Panc1 (cell line): Measurements from ENCODE around the gene APLN. TPM values are rescaled to one million over a fixed set of nuclear protein-coding genes. Genes with fewer than 3 reads are reported as not detected.

Experiments
- ATAC-seq: fragments of 200-7000 bp; cut with Tn5 transposase; 2 replicates; pipeline ENCODE4 v1.9.1; 2020; ENCODE audit warnings: mild to moderate bottlenecking, moderate library complexity
- BruUV-seq: library from RNA; stranded (reverse); fragments of 400-500 nt; replicated peaks from 2 replicates; lab custom pipeline; 2021; lab: Mats Ljungman, UMichigan
- CTCF ChIA-PET: fragments of 300-600 bp; sonication (Branson Sonifier 250); formaldehyde crosslinking; loops from one replicate; lab custom pipeline; 2022; ENCODE audit warnings: antibody characterized with exemption; lab: Charles Lee
- POLR2A ChIA-PET: fragments of 300-600 bp; sonication (Branson Sonifier 250); formaldehyde crosslinking; loops from one replicate; lab custom pipeline; 2022; ENCODE audit warnings: antibody characterized with exemption; lab: Charles Lee
- DNase-seq: peaks from one replicate; pipeline ENCODE4 v3.0.0-alpha.2; 2010; ENCODE audit warnings: low read depth, low spot score
- H3K27ac ChIP-seq: 2 replicates; pipeline ENCODE4 v1.5.1; 2011; ENCODE audit warnings: mild to moderate bottlenecking, low read length, inconsistent platforms
- H3K27me3 ChIP-seq: fragments of 200-500 bp; sonication (Bioruptor generic); 2 replicates; pipeline ENCODE4 v1.6.0; 2014; ENCODE audit warnings: low read length, inconsistent platforms; ENCODE audit not compliant: control insufficient read depth, insufficient read depth
- H3K36me3 ChIP-seq: fragments of 200-500 bp; sonication (Bioruptor generic); 2 replicates; pipeline ENCODE4 v1.5.1; 2014; ENCODE audit warnings: inconsistent platforms, mild to moderate bottlenecking, low read length, moderate library complexity; ENCODE audit not compliant: control insufficient read depth, insufficient read depth
- H3K4me1 ChIP-seq: 2 replicates; pipeline ENCODE4 v1.5.1; 2011; ENCODE audit warnings: inconsistent platforms, mild to moderate bottlenecking, low read length, moderate library complexity; ENCODE audit not compliant: control insufficient read depth, insufficient read depth
- H3K4me3 ChIP-seq, 2 experiments: 2 replicates each; pipeline ENCODE4 v1.5.1; 2011 to 2012; ENCODE audit warnings: low read depth in 2 of 2, low read length in 2 of 2, mild to moderate bottlenecking in 2 of 2, inconsistent platforms in 1 of 2, moderate library complexity in 1 of 2
- H3K9me3 ChIP-seq: fragments of 200-500 bp; sonication (Bioruptor generic); 2 replicates; pipeline ENCODE4 v1.5.1; 2014; ENCODE audit warnings: low read depth, mild to moderate bottlenecking, inconsistent platforms, low read length, moderate library complexity; ENCODE audit not compliant: control insufficient read depth, insufficient read depth
- POLR2AphosphoS5 ChIP-seq: IDR thresholded peaks from 2 replicates; pipeline ENCODE4 v1.6.1; 2012; ENCODE audit warnings: mild to moderate bottlenecking, low read depth, low read length, moderate library complexity
- SIN3A ChIP-seq: IDR thresholded peaks from 2 replicates; pipeline ENCODE4 v1.6.1; 2012; ENCODE audit warnings: low read depth, mild to moderate bottlenecking, low read length, moderate library complexity, borderline replicate concordance; ENCODE audit not compliant: insufficient read depth
- TCF7L2 ChIP-seq: IDR thresholded peaks from 2 replicates; pipeline ENCODE4 v1.6.1; 2011; ENCODE audit warnings: mild to moderate bottlenecking, low read depth, low read length, inconsistent platforms
- in situ Hi-C: cut with HindIII; loops from 2 replicates; pipeline ENCODE4 v1.10.0; 2016; ENCODE audit warnings: low sequenced_read_pairs, low pct_unique_long_range_greater_than_20kb
- intact Hi-C: fragments of 100-400 bp; cut with micrococcal nuclease; formaldehyde crosslinking; loops from one replicate; pipeline ENCODE4 v1.10.0; 2022; ENCODE audit not compliant: unreplicated experiment
- total RNA-seq: library from RNA; stranded (reverse); gene quantifications from one replicate; pipeline ENCODE4 v1.2.1, GENCODE V29; 2021; ENCODE audit not compliant: unreplicated experiment
- TF ChIP-seq, protein P1 (sequence below): fragments of 450-650 bp; IDR thresholded peaks from 2 replicates; pipeline ENCODE4 v1.5.1; 2017; ENCODE audit warnings: mild to moderate bottlenecking
- TF ChIP-seq, protein P2 (sequence below), 2 experiments: IDR thresholded peaks; 2 replicates each; pipeline ENCODE4 v1.6.1; 2011 to 2012; ENCODE audit warnings: low read depth in 2 of 2, control low read depth in 1 of 2, low read length in 1 of 2, mild to moderate bottlenecking in 1 of 2, moderate library complexity in 1 of 2; ENCODE audit not compliant: insufficient read depth in 1 of 2

Gene APLN
- total RNA-seq, 1 experiment from 2014 or later, result 1.1 TPM

DNA sequence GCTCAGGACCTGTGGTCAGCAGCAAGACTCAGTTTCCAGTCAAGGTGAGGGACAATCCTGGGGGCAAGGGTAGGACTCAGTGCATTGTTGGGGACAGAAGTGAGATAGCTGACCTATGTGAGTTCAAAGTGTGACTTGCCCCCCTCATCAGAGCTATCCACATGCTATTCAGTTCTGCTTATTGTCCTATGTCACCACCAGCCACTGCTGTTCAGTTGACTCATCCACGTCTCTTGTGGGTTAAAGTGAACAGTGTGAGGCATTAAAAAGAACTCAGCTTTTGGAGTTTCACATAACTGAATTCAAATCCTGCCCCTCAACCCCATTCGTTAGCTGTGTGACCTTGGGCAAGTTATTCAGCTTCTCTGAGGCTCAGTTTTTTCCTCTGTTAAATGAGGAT lies 4.4 kb upstream of the APLN start:
- DNase-seq (no peak), ATAC-seq (no peak)
- no TSS peak for BruUV-seq
- Histone ChIP-seq H3K27me3 (no peaks in the 10 kb centered on the region), H3K4me1 (peaks cover 8% of the 10 kb centered on the region), H3K9me3 (no peaks in the 10 kb centered on the region), H3K36me3 (no peaks in the 10 kb centered on the region), H3K4me3 (no peak overlapping the region), H3K27ac (no peak overlapping the region)
- intact Hi-C loops (no loop called here), in situ Hi-C loops (no loop called here)
- CTCF ChIA-PET, result no interaction called here
- TF ChIP-seq SIN3A (no peak), POLR2AphosphoS5 (no peak), TCF7L2 (no peak)
- TF ChIP-seq, protein P1, sequence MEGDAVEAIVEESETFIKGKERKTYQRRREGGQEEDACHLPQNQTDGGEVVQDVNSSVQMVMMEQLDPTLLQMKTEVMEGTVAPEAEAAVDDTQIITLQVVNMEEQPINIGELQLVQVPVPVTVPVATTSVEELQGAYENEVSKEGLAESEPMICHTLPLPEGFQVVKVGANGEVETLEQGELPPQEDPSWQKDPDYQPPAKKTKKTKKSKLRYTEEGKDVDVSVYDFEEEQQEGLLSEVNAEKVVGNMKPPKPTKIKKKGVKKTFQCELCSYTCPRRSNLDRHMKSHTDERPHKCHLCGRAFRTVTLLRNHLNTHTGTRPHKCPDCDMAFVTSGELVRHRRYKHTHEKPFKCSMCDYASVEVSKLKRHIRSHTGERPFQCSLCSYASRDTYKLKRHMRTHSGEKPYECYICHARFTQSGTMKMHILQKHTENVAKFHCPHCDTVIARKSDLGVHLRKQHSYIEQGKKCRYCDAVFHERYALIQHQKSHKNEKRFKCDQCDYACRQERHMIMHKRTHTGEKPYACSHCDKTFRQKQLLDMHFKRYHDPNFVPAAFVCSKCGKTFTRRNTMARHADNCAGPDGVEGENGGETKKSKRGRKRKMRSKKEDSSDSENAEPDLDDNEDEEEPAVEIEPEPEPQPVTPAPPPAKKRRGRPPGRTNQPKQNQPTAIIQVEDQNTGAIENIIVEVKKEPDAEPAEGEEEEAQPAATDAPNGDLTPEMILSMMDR, result no peak
- TF ChIP-seq, protein P2, sequence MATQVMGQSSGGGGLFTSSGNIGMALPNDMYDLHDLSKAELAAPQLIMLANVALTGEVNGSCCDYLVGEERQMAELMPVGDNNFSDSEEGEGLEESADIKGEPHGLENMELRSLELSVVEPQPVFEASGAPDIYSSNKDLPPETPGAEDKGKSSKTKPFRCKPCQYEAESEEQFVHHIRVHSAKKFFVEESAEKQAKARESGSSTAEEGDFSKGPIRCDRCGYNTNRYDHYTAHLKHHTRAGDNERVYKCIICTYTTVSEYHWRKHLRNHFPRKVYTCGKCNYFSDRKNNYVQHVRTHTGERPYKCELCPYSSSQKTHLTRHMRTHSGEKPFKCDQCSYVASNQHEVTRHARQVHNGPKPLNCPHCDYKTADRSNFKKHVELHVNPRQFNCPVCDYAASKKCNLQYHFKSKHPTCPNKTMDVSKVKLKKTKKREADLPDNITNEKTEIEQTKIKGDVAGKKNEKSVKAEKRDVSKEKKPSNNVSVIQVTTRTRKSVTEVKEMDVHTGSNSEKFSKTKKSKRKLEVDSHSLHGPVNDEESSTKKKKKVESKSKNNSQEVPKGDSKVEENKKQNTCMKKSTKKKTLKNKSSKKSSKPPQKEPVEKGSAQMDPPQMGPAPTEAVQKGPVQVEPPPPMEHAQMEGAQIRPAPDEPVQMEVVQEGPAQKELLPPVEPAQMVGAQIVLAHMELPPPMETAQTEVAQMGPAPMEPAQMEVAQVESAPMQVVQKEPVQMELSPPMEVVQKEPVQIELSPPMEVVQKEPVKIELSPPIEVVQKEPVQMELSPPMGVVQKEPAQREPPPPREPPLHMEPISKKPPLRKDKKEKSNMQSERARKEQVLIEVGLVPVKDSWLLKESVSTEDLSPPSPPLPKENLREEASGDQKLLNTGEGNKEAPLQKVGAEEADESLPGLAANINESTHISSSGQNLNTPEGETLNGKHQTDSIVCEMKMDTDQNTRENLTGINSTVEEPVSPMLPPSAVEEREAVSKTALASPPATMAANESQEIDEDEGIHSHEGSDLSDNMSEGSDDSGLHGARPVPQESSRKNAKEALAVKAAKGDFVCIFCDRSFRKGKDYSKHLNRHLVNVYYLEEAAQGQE (IDR thresholded peaks at IDR 0.05; ENCODE audit: insufficient read depth in 1 of 2, low read depth in 2 of 2, low read length in 1 of 2), result no peak
- POLR2A ChIA-PET, result no interaction called here

DNA sequence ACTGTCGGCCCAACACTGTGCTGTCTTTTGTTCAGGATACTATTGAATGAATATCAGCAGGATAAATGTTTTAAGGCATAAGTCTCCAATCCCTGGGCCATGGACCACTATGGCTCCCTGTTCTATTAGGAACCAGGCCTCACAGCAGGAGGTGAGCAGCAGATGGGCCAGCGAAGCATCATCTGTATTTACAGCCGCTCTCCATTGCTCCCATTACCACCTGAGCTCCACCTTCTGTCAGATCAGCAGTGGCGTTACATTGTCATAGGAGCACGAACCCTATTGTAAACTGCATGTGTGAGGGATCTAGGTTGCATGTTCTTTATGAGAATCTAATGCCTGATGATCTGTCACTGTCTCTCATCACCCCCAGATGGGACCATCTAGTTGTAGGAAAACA lies 3.7 kb upstream of the APLN start:
- Histone ChIP-seq H3K4me3 (no peak overlapping the region), H3K9me3 (no peaks in the 10 kb centered on the region), H3K27me3 (no peaks in the 10 kb centered on the region), H3K4me1 (peaks cover 8% of the 10 kb centered on the region), H3K36me3 (no peaks in the 10 kb centered on the region), H3K27ac (no peak overlapping the region)
- intact Hi-C loops, result no loop called here
- CTCF ChIA-PET, result no interaction called here
- ATAC-seq, result no peak
- TF ChIP-seq SIN3A, result no peak
- no TSS peak for BruUV-seq
- POLR2A ChIA-PET, result no interaction called here
- no peak for DNase-seq
- in situ Hi-C loops, result no loop called here

DNA sequence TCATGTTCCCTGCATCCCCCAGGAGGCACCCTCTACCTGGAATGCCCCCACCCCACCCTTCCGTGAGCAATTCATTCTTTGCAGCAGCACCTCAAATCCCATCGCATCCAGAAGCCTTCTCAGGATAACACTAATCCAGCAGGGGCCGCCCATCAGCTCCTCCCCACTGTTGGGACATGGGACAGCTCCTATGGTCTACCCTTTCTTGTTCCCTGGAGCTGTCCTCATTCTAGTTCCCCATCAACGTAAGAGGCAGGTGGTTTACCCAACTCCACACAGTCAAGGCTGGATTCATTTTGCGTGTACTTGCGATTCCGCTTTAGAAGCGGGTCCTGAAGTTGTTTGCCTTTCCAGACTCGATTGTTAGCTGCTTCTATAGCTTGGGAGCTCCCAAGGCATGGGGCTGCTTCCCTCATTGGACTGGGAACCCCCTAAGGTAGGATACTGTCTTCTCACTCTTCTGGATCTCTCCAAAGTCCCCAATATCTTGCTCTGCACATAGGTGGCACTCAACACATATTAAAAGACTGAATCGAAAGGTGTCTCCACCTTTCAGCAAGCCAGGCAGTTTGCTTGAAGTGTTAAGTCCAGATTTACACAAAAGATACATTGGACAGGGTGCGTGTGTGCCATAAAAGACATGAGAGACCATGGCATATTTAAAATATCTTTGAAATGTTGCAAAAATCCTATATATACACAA lies 942 bp upstream of the APLN start:
- Histone ChIP-seq H3K9me3 (no peaks in the 10 kb centered on the region), H3K36me3 (no peaks in the 10 kb centered on the region), H3K4me1 (peaks cover 8% of the 10 kb centered on the region), H3K27me3 (no peaks in the 10 kb centered on the region), H3K27ac (no peak overlapping the region), H3K4me3 (peak overlapping the region in 1 of 2 experiments; percentile 58; a peak in 1 of 4 replicates)
- no TSS peak for BruUV-seq
- no peak for TF ChIP-seq SIN3A
- TF ChIP-seq, protein P2 (IDR thresholded peaks at IDR 0.05; ENCODE audit: insufficient read depth in 1 of 2, low read depth in 2 of 2, low read length in 1 of 2), result peak; percentile 39 to 63; a peak in 2 of 4 replicates
- intact Hi-C loops, result loop anchor here (1.0 kb wide), 1 partner anchor 71 kb away; no protein-coding TSS in a partner anchor
- in situ Hi-C loops, result no loop called here
- ATAC-seq (peak; percentile 56), DNase-seq (no peak)
- ChIA-PET CTCF (interaction anchor here (0.7 to 2.4 kb wide), 3 partner anchors 18 to 305 kb away, joined by 3 to 12 read pairs (median 4); no protein-coding TSS in a partner anchor), POLR2A (no interaction called here)
